HEK293T (cell line): Measurements from ENCODE around the gene BCL11A.

ENCODE experiments used
- CTCF ChIA-PET: fragments of 350-600 bp; formaldehyde crosslinking; extraction: SDS; loops from one replicate; lab custom pipeline; 2021; ENCODE audit warnings: antibody characterized with exemption, inconsistent platforms; lab: Yijun Ruan, JAX
- POLR2A ChIA-PET: fragments of 350-600 bp; formaldehyde crosslinking; extraction: SDS; loops from one replicate; lab custom pipeline; 2020; ENCODE audit warnings: antibody characterized with exemption, inconsistent platforms; lab: Yijun Ruan, JAX
- DNase-seq: peaks from one replicate; pipeline ENCODE4 v3.0.0; 2012; ENCODE audit warnings: mixed read lengths; ENCODE audit errors: extremely low spot score
- ARNT ChIP-seq: fragments of 450-650 bp; IDR thresholded peaks from 2 replicates; pipeline ENCODE4 v1.6.1; 2017; ENCODE audit warnings: mild to moderate bottlenecking
- BHLHE40 ChIP-seq: fragments of 450-650 bp; IDR thresholded peaks from 2 replicates; pipeline ENCODE4 v1.6.1; 2016; ENCODE audit warnings: mild to moderate bottlenecking, moderate library complexity, borderline replicate concordance
- CTBP1 ChIP-seq: fragments of 450-650 bp; IDR thresholded peaks from 2 replicates; pipeline ENCODE4 v1.6.1; 2016; ENCODE audit warnings: borderline replicate concordance
- ELF4 ChIP-seq: fragments of 450-650 bp; IDR thresholded peaks from 2 replicates; pipeline ENCODE4 v1.6.1; 2017; ENCODE audit warnings: antibody characterized with exemption
- FOXA1 ChIP-seq: fragments of 450-650 bp; IDR thresholded peaks from 2 replicates; pipeline ENCODE4 v1.6.1; 2016; ENCODE audit warnings: mild to moderate bottlenecking
- FOXK2 ChIP-seq: fragments of 450-650 bp; IDR thresholded peaks from 2 replicates; pipeline ENCODE4 v1.6.1; 2016; ENCODE audit warnings: mild to moderate bottlenecking
- FOXM1 ChIP-seq: fragments of 450-650 bp; IDR thresholded peaks from 2 replicates; pipeline ENCODE4 v1.6.1; 2017; ENCODE audit warnings: mild to moderate bottlenecking, borderline replicate concordance
- HDGF ChIP-seq: fragments of 450-650 bp; IDR thresholded peaks from 2 replicates; pipeline ENCODE4 v1.6.1; 2017; ENCODE audit warnings: antibody characterized with exemption, borderline replicate concordance
- L3MBTL2 ChIP-seq: fragments of 450-650 bp; conservative IDR thresholded peaks from 2 replicates; pipeline ENCODE4 v1.6.1; 2016; ENCODE audit warnings: mild to moderate bottlenecking
- LEF1 ChIP-seq: fragments of 450-650 bp; IDR thresholded peaks from 2 replicates; pipeline ENCODE4 v1.6.1; 2017; ENCODE audit warnings: mild to moderate bottlenecking, borderline replicate concordance
- NFRKB ChIP-seq: fragments of 450-650 bp; IDR thresholded peaks from 2 replicates; pipeline ENCODE4 v1.6.1; 2016; ENCODE audit warnings: mild to moderate bottlenecking, moderate library complexity
- SP1 ChIP-seq: fragments of 450-650 bp; IDR thresholded peaks from 2 replicates; pipeline ENCODE4 v1.6.1; 2017
- SUZ12 ChIP-seq: fragments of 450-650 bp; IDR thresholded peaks from 2 replicates; pipeline ENCODE4 v1.6.1; 2016; ENCODE audit warnings: mild to moderate bottlenecking
- TARDBP ChIP-seq: fragments of 450-650 bp; IDR thresholded peaks from 2 replicates; pipeline ENCODE4 v1.6.1; 2016
- ZNF384 ChIP-seq: fragments of 450-650 bp; IDR thresholded peaks from 2 replicates; pipeline ENCODE4 v1.6.1; 2016
- TF ChIP-seq, protein P1 (sequence below): fragments of 450-650 bp; IDR thresholded peaks from 2 replicates; pipeline ENCODE4 v1.6.1; 2016

Gene BCL11A

DNA sequence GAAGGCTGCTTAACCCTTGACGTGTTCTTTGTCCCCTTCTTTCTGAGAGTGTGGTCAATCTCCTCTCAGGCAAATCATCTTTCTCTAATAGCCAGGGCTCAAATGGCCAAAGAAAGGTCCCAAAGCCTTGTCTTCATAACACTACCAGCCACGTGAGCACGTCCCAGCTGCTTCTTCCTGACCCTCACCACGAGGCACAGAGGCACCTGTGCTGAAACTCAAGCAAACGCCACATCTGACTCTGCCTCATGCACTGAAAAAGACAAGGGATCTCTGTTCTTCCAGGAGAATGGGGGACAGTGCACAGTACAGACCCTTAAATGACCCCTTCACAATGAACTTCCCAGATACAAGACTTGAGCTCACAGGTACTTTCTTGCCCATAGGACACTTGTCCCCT, 31.8 kb downstream of the BCL11A start:
- POLR2A ChIA-PET = no interaction called here
- no peak for DNase-seq

DNA sequence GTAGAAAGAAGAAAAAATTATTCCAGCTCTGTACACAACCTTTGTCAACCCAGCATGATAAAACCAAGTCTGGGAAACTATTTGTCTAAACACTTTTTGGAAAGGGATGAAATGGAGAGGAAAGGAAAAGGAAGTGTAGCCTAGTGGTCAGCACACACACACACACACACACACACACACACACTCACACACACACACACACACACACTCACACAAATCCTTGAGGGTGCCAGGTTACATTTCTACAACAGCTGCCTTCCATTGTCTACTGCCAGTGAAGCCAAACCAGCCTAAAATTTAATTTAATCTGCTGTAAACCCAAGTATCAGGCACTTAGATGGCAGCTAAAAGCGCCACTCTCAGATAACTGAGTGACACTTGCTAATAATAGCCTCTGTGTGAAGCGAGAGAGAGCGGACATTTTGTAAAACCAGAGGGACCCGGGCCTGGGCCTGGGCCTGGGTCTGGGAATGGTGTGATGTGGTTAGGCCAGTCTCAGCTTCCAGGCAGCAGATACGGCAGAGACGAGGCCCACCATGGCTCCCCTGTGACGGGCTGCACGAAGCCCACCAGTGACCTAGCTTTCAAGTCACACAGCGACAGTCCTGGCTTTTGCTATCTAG, 32.4 kb downstream of the BCL11A start:
- TF ChIP-seq NFRKB (no peak), FOXA1 (no peak), FOXM1 (no peak), ARNT (no peak), L3MBTL2 (no peak), SP1 (no peak), TARDBP (no peak), BHLHE40 (no peak), SUZ12 (no peak), HDGF (no peak), ELF4 (no peak), LEF1 (no peak), CTBP1 (no peak), ZNF384 (no peak)
- TF ChIP-seq, protein P1, sequence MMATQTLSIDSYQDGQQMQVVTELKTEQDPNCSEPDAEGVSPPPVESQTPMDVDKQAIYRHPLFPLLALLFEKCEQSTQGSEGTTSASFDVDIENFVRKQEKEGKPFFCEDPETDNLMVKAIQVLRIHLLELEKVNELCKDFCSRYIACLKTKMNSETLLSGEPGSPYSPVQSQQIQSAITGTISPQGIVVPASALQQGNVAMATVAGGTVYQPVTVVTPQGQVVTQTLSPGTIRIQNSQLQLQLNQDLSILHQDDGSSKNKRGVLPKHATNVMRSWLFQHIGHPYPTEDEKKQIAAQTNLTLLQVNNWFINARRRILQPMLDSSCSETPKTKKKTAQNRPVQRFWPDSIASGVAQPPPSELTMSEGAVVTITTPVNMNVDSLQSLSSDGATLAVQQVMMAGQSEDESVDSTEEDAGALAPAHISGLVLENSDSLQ = no peak
- ChIA-PET POLR2A (no interaction called here), CTCF (no interaction called here)
- DNase-seq = no peak

More for the DNA sequence above, 31.8 kb downstream of the BCL11A start:
- CTCF ChIA-PET = no interaction called here
- TF ChIP-seq LEF1 (no peak), SUZ12 (no peak), ZNF384 (no peak), BHLHE40 (no peak), SP1 (no peak), NFRKB (no peak), FOXK2 (no peak), HDGF (no peak), CTBP1 (no peak), FOXA1 (no peak), FOXM1 (no peak), ARNT (no peak), TARDBP (no peak), L3MBTL2 (no peak), ELF4 (no peak)
- TF ChIP-seq, protein P1 = no peak

DNA sequence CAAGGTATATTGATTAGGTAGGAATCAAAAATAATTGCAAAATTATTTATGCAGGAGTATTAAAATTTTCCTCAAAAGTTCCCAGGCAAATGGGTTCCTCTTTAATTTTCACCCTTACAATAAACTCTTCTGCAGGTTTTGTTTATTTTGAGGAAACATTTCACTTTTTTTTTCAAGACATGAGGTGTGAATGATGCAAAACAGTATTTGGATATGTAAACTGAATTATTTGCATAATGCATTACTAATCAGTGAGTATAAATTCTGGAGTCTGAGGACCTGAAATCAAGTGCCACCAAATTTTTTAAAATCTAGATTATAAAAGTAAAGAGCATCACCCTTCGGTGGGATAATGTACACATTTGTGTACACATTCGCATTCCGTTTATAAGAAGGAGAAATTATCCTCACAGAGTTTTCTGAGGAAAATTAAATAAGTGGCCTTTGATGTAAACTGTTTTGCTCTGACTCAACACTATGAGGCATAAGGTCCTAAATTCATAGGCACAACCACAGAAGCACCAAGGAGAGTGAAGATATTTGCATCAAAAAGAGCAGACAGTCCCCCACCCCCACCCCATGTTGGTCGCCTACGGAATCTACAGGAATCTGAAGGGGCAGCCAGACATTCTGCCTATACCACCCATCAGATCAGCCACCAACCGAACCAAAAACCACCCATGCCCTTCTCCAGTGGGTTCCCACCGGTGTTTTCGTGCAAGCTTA, 33.1 kb downstream of the BCL11A start:
- no peak for DNase-seq
- ChIA-PET CTCF (no interaction called here), POLR2A (no interaction called here)
- no peak for TF ChIP-seq ZNF384
- TF ChIP-seq TARDBP = no peak
- TF ChIP-seq CTBP1 = no peak
- no peak for TF ChIP-seq HDGF
- TF ChIP-seq SUZ12 = no peak
- no peak for TF ChIP-seq SP1
- no peak for TF ChIP-seq ARNT
- TF ChIP-seq LEF1 = no peak

DNA sequence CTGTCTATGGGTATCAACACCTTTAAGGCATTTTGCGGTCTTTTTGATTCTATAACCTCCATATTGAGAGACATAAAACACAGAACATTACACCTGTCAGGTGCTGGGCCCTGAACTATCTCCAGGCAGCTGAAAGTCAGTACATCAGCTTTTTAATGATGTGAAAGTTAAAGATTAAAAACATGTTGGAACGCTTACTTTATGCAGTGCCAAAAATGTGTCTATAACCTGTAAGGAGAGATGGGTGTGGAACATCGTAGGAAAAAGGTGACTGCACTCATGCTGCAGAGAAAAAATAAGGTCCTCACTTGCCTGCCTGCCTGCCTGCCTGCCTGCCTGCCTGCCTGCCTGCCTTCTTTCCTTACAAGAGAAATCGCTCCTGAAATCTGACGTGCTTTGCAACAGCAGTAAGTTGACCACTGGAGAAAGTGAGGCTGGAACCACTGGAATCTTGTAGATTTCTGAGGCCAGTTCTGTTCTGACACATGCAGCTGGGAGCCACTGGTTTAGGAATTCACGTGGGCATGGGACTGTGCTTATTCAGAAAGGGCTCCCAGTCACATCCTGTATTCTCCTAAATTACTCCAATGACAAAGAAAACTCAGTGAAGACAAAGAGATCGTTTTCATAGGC, 34.1 kb downstream of the BCL11A start:
- CTCF ChIA-PET = no interaction called here
- POLR2A ChIA-PET = no interaction called here
- TF ChIP-seq HDGF = no peak
- TF ChIP-seq ELF4 = no peak
- TF ChIP-seq FOXK2 = no peak
- no peak for TF ChIP-seq L3MBTL2
- no peak for TF ChIP-seq SUZ12
- no peak for TF ChIP-seq FOXM1
- TF ChIP-seq ZNF384 = no peak
- no peak for TF ChIP-seq LEF1
- TF ChIP-seq ARNT = no peak
- TF ChIP-seq NFRKB = no peak
- TF ChIP-seq TARDBP = no peak
- TF ChIP-seq CTBP1 = no peak
- no peak for DNase-seq

DNA sequence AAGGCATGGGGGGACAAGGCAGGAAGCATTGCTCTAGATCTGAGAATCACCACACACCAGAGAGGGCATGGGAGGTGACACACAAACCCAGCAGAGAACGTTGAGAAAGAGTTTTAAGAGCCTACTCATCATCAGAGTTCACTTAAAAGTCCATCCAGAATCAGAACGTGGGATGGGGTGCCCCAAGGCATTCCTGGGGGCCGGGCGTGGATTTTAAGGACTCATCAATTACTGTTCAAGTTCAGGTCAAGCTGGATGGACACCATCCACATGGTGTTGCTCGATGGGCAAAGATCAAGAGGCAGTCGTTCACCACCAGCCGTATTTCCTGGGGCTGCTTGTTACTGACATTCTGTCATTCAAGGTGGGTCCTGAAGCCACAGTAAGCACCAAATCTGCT, 34.9 kb downstream of the BCL11A start:
- no peak for DNase-seq
- ChIA-PET POLR2A (interaction anchor here (0.5 kb wide), 1 partner anchor 1483 kb away, joined by 3 read pairs; no protein-coding TSS in a partner anchor), CTCF (no interaction called here)
- TF ChIP-seq FOXA1 = no peak
- no peak for TF ChIP-seq CTBP1
- TF ChIP-seq, protein P1 = no peak
- TF ChIP-seq ARNT = no peak
- TF ChIP-seq SP1 = no peak
- TF ChIP-seq TARDBP = no peak
- no peak for TF ChIP-seq BHLHE40
- TF ChIP-seq FOXK2 = no peak
- TF ChIP-seq LEF1 = no peak
- TF ChIP-seq L3MBTL2 = no peak
- no peak for TF ChIP-seq ZNF384
- no peak for TF ChIP-seq NFRKB
- no peak for TF ChIP-seq HDGF
- no peak for TF ChIP-seq ELF4
- no peak for TF ChIP-seq SUZ12
- no peak for TF ChIP-seq FOXM1
